Stimulated activated CD8-positive, alpha-beta memory T cell treated with anti-CD3 and anti-CD28 coated beads, Interleukin-7, amount 100 ng/mL, for 1 hour (primary cell): ENCODE measurements around the gene MBP.
"Not testable (repeated sequence)": the region's sequence is repeated elsewhere in the genome, so short reads cannot be mapped to it uniquely, and the experiment has no call there.

Experiments
- DNase-seq, 2 donors: peaks; one replicate each; pipeline ENCODE4 v3.0.0-alpha.2; 2020; ENCODE audit warnings: low read depth in 2 of 2

Gene MBP

DNA sequence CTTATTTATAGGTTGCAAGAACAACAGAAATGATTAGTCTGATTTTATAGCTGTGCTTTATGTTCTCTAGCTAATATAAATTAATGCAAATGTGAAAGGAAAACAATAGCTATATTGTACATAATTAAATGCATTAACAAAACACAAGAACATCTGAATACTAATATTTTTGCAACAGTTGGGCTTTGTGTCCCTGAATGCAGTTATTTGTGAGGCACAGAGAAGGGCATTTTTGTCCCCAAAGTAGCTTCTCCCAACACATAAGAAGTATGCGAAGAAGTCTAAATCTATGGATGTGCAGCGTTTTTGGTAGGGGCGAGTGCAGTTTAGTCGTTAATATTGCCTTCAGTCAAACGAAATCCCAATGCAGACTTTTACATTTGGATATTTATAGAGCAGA lies 110.0 kb downstream of the MBP start:
- DNase-seq, result no peak

DNA sequence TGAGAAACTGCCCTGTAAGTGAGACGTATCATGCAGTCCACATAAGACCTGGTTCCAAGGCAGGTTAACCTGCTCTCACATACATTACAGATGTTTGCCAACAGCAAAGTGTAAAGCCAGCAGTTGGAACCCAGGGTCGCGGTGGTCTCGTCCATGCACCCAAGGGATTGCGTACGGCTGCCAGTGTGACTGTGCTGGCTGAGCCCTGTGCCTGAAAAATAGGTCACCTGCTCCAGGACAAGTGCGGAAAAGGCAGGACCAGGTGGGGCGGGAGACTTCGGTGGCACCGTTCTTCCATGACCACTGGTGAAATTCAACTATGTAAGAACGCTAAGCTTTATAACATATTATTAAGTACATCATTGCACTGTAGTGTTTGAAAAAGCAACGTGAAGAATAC lies 110.5 kb downstream of the MBP start:
- no peak for DNase-seq

DNA sequence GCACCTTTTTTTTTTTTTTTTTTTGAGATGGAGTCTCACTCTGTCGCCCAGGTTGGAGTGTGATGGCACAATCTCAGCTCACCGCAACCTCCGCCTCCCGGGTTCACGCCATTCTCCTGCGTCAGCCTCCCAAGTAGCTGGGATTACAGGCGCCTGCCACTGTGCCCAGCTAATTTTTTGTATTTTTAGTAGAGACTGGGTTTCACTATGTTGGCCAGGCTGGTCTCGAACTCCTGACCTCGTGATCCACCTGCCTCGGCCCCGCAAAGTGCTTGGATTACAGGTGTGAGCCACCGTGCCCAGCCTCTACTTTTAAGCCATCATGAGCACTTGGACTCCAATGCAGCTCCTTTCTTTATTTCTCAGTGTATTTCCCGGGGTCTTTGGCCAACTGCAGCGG lies 111.1 kb downstream of the MBP start:
- not testable (repeated sequence) for DNase-seq

DNA sequence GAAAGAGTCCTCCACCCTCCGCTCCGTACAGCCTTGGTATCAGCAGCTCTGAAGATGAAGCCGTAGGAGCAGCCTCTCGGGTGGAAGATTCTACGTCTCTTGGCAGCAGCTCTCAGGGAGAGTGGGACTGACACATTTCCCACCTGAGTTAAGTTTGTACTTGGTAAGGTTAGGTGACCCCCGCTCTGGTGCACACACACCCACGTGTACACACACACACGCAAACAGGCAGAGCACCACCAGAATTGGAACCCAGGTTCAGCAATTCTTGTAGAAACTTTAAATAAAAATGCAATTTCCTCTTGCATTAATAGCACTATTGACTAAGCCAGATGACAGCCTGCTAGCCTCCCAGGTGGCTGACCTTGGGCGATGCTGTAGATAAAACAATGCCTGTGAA lies 111.5 kb downstream of the MBP start:
- no peak for DNase-seq

DNA sequence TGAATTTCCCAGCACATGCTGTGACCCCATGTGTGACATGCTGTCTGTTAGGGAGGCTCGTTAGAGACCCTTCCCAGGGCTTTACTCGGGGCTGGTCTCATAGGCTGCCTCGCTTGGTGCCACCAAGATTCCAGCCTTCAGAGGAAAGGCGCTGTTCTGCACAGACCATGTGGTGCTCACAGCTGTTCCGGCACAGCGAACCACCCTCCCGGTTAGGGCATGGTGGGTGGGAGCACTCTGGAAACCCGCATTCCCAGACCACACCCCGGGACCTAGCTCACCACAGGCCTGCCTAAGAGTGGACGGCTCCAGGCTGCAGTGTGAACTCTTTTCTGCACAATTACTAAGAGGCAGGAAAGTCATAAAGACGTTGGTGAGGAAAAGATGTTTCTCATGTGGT lies 112.0 kb downstream of the MBP start:
- no peak for DNase-seq

DNA sequence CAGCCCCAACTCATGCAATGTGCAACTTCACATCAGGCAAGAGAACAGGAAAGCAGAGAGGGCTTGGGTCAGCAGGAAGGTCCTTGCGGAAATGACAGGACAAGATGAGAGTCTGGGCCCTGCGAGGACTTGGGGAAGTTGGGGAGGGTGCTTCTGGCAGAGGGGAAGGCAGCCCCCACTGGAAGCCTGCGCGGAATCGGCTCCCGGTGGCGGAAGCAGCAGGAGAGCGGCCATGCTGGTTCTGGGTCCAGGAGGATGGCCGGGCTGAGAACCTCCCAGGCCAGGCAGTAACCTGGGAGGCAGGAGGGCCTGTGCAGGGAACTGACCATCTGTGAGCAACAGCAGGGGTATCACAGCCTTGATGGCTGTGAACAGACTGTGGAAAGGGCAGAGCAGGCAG lies 112.9 kb downstream of the MBP start:
- DNase-seq, result no peak

DNA sequence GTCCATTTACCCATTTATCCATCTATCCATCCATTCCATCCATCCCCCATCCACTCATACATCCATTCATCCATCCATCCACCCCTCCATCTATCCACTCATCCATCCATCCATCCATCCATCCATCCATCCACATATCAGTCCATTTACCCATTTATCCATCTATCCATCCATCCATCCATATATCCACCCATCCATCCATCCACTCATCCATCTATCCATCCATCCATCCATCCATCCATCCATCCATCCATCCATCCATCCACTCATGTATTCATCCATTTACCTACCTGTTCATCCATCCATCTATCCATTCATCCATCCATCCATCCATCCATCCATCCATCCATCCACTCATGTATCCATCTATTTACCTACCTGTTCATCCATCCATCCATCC lies 113.9 kb downstream of the MBP start:
- not testable (repeated sequence) for DNase-seq

DNA sequence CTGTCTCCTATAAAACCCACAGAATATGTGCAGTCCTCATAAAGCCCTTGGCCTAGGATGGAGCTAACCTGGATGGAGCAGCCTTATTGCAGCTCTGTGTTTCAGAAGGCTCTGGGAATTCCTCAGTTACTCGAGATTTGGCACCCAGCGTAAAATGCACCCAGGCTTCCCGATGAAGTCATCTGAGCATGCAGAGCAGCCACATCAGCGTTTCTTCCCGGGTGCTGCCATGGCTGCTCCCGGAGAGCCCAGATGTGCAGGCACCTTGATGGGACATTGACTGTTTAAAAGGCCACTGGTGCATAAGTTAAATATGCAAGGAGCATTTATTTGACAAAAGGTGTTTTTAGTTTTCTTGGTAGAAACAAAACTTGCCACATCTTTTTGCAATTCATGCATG lies 115.2 kb downstream of the MBP start:
- DNase-seq, result no peak

DNA sequence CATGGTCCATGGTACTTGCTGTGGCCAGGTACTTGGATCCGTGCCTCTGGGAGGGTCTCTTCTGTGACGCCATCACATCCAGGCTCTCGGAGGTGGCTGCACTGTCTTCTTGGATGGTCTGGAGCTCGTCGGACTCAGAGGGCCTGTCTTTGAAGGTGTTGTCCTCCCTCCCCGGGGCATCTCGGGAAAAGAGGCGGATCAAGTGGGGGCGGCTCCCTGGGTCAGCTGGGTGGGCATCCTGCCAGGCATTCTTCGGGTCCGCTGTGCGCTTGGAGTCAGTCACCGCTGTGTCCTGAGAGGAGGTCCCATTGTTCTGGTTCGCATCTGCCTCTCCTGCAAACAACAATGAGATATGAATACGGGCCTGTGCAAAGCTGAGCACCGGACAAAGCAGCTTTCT lies 115.6 kb downstream of the MBP start:
- no peak for DNase-seq

DNA sequence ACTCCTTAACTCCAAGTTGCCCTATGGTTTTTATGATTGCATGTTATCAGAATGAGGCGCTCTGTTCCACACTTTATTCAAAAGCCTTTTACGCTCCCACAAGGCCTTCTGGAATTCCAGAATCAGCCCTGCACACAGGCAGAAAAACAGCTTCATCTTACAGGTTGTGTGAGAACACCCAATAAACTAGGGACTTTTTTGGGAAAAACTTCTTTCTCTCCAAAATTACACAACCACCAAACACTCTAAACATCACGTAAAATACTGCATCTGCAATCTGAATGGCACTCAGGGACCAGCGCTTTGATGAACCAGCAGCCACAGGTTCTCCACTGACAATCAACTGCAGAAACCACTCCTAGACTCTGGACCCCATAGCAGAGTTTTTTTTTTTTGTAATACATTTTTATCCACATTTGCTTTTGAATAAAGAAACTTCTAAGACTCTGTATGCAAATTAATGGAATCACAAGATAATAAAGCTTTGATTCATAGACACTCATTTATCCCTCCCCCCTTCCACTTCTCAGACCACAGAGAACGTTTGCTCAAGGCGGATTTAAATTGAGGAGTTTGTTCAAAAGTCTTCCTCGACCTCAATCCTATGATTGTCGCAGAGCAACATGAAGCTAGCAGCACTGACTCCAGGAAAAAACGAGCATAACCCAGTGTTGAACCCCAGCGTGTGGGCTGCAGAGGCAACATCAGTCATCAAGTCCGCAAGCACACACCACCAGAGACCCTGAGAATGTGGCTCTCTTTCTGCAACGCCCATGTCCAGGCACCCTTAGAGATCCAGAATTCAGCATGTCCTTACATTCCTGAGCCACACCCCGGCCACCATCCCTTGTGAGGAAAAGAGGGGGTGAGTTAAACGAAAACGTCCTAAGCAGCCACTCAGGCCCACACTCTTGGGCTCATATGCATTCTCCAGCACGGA lies 116.5 kb downstream of the MBP start:
- no peak for DNase-seq

DNA sequence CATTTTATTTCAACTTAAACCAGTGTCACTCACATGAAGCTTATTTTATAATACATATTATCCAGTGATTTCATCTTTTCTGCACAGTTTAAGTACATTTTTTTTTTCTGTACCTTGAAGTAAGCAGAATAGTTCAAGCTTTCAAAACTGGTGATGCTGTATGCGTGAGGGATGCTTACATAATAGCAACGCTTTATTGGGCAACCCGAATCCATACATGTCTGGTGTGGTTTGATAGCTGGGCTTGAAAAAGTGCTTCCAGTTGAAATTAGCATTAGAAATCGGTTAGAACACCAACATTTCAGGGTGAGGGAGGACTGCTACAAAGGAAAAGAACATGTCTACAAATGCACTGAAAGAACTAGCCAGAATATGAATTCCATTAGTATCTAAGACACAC lies 117.4 kb downstream of the MBP start:
- DNase-seq, result no peak

DNA sequence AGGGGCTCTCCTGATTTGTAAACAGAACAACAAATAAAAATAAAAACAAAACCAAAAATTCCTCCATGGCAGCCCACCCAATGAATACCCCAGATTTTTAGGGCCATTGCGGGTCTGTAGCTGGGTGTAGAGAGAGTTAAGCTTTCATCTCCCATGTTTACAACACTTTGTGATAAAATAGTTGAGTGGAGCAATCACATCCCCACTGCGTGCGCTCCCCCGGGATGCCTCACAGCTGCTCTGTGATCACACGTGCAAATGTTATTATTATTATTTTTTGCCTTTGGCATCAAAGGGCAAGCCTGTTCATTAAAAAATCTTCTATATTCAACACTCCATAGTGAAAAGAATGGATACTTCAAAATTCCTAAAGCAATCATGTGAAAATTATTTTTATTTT lies 118.0 kb downstream of the MBP start:
- DNase-seq, result no peak

DNA sequence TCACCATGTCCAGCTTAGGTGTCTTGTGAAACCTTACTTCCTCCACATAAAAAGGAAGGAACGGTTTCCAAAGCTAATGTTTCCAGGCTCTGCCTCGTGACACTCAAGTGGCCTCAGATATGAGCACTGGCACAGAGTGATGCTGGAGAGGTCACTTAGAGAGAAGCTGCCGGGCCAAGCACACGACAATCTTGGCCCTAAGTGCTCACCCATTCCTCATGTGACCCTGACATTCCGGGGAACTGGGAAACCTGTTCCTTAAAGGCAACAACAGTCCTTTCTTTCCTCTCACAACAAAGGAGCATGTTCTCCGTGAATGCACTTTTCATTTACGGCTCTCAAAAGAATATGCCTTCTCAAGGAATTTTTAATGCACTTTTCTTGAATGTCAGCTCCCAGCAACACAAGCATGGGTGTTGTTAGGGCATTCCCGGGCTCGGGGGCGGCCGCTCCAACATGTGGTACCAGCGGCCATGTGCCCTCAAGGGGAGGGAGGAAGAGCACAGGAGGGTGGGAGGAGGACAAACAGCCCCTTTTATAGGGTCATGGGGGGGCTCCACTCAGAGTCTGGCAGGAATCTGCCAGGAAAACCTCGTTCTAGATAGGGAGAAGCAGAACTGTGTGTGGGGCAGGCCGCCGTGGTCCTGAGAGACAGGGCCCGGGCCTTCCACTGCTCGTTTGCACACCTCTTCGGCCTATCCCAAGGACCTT lies 118.6 kb downstream of the MBP start:
- DNase-seq, result no peak

DNA sequence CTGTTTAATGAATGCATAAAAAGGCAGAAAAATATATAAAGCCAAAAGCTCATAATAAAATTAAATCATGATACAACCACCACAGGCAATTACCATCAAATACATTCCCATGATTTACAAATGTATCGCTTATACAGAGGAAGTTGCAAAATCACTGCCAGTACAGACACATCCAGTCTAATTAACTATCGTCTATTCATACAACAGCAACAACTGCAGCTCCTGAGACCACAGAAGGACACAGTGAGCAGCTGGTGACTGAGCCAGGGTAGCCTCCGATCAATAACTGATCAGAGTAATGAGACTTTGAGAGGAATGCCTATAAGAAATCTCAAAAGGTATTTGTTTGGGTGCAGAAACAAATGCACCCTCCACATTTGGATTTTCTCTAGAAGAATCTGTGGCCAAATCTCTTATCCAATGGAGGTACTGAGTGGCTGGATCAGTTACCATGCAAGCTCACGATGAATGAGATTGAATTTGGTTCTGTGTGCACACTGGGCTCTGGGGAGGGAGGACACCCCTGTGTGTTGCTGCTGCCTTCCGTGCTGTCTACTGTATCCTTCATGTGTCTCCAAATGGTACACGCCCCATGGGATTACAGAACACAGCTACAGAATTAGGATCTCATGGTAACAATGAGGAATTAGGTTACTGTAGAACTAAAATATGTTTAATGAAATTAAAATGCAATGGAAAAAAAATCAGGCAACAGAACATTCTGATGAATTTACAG lies 119.6 kb downstream of the MBP start:
- DNase-seq, result no peak

DNA sequence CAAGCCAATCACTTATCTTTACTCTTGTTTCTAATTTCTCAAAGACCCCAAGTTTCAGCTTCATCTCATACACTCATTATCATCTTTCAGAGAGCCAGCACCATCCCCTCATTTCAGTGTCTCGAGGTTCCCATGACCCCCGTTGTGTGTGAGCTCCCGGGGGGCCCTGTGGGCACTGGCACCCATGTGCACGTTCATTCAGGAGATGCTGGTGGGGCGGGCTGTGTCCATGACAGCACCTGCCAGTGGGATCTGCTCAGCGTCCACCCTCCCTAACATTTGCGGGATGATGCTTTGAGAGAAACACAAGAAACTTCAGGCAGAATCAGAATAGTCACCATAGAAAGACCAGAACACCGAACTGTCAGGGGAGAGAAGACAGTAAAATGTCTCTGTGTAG lies 120.5 kb downstream of the MBP start:
- DNase-seq, result no peak

DNA sequence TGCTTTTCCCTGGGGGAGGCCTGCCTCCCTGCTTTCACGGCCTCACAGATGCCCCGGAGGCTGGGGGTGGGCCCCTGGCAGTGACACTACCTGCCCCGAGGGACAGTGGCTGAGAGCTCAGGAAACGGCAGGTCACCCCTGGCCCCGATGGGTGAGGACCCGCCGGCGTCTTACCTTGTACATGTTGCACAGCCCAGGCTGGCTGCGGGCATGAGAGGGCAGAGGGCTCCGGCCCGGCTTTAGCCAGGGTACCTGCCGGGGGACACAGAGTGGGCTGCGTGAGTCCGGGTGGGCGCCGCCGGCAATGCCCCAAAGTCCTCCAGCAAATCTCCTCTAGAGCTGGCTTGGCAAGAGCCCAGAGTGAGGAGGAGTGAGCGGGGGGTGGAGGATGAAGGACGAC lies 122.9 kb downstream of the MBP start:
- no peak for DNase-seq

DNA sequence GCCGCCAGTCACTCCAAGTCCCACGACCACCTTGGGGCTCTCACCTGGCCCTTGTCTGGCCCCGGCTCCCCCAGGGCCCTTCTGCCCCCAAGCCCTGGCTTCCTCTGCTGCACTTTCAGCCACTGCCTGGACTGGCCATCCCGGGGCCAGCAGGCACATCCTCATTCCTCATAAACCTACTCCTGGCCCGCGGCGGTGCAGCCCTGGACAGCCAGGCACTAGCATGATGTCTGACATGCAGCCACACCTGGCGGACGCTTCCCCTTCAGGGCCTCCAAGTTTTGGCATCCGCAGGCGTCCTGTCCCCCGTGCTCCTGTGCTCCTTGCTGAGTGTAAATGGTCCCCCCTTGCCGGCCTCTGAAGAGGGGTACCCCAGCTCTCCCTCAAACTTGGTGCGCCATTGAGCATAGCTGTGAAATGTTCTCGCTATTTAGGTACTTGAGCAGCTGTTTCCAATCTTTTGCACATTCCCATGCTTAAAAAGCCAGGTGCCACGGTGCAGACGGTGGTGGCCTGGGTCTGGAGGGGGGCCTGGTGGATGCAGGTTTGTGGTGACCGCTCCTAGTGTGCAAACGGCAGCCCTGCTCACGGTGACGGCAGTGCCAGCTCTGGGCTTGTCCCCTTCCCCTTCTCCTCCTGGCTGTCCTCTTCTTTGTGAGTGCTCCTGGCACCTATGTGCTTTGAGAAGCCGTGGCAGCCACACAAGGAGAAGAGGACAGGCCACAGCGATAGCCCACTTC lies 123.8 kb downstream of the MBP start:
- no peak for DNase-seq

DNA sequence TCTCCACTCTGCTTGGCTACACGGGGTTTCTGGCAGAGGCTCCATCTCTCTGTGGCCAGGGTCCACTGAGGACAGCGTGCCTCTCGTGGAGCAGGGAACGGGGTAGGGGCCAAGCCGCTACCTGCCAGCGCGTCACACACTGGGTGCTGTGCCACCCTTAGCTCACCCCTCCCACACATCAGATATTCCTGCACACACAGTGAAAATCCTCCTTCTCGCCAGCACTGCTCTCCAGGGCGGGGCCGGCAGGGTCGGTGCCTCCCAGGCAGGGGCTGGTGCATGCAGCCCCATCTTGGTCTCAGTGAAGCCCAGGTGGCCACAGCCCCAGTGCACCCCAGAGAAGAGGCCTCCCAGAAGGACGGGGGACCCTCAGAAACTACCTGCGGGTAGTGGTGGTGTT lies 124.6 kb downstream of the MBP start:
- no peak for DNase-seq

DNA sequence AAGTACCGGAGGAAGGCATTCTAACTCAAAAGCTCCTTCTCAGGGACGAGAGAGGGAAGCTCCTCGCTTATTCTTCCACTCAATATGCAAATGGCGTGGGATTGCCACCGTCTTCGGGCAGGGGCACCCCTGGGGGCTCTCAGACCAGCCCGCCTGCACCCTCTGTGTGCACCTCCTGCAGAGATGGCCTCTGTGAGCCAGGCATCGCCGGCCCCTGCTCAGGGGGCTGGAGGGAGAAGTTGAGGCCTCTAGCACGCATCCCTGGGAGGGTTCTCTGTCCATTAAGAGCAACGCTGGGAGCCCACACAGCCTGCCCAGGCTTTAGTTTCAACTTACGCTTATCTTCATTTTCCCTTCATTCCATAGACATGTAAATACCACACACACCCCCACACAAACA lies 125.3 kb downstream of the MBP start:
- DNase-seq, result no peak

DNA sequence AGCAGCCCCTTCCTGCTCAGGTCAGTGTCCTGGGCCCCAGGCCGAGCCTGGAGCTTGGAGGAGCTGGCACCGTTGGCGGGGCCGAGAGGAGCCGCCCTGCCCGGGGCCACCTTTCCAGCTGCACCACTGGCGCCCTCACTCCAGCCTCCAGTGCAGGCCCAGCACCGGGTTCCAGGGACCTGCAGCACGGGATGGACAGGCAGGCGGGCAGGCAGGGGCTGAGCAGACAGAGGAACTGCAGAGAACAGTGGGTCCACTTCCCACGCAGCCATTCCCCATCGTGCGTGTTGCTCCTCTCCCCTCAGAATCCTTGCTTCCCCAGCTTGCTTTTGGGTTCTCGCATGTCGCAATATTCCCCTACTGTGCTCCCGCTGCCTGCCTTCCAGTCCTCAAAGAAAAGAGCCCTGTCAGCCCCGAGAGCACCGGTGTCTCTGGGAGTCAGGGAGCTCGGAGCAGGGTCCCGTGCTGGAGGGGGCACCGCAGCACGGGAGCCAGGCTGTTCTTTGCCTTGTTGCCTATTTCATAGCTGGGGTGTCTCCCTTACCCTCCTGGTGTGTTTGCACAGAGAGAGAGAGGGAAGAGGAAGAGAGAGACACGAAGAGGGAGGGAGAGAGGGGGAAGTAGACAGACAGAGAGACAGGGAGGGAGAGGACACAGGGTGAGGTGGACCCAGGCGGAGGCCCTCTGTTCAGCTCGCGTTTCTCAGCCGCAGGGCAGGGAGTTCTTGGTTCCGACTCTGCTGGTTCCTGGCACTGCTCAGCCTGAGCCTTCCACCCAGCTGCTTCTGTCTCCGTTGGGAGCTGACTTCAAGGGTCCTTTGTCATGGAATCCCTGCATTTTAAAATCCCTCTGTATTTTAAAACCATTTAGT lies 126.0 kb downstream of the MBP start:
- DNase-seq, result no peak

DNA sequence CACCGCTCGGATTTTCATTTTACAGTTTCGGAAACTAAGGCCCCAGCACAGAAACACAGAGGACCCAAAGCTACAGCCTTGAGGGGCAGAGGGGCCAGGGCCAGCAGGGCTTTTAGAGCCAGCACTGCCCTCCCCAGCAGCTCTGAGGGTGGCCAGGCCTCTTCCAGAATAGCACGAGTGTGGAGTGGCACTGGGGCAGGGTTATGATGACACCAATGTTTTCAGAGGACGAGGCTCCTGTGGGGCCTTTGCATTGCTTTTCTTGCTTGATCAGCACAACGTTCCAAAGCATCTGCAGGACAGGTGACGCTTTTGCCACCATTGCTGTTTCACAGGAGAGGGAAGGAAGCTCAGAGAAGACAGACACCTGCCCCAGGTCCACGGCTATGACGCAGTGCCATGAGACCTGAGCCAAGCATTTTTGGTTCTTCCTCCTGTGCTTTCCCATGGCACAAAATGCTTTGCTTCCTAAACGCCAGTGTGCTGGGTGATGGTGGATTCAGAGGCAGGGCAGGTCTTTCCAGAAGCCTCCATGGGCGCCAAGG lies 126.9 kb downstream of the MBP start:
- no peak for DNase-seq
